H9 (cell line): Measurements from ENCODE around the gene MFGE8. TPM values are rescaled to one million over a fixed set of nuclear protein-coding genes. Genes with fewer than 3 reads are reported as not detected.

ENCODE experiments used
- DNase-seq: peaks from one replicate; pipeline ENCODE4 v3.0.0-alpha.2; 2017
- H2AFZ ChIP-seq: one replicate; pipeline ENCODE4 v1.6.1; 2013; ENCODE audit warnings: mild to moderate bottlenecking, low read length, control low read depth, moderate library complexity
- H2AK5ac ChIP-seq: 2 replicates; pipeline ENCODE4 v1.6.1; 2013; ENCODE audit warnings: low read length, control low read depth, mixed read lengths; ENCODE audit not compliant: insufficient read length
- H2BK120ac ChIP-seq: one replicate; pipeline ENCODE4 v1.6.1; 2013; ENCODE audit warnings: low read depth, mild to moderate bottlenecking, low read length, control low read depth, inconsistent platforms; ENCODE audit not compliant: poor library complexity, severe bottlenecking
- H2BK12ac ChIP-seq: 2 replicates; pipeline ENCODE4 v1.6.1; 2013; ENCODE audit warnings: low read length, control low read depth, mixed read lengths, low read depth; ENCODE audit not compliant: insufficient read length
- H2BK15ac ChIP-seq: 2 replicates; pipeline ENCODE4 v1.6.1; 2013; ENCODE audit warnings: low read depth, low read length, control low read depth
- H2BK20ac ChIP-seq: one replicate; pipeline ENCODE4 v1.6.1; 2013; ENCODE audit warnings: low read depth, mild to moderate bottlenecking, low read length, control low read depth, inconsistent platforms; ENCODE audit not compliant: poor library complexity, severe bottlenecking
- H2BK5ac ChIP-seq: 2 replicates; pipeline ENCODE4 v1.6.1; 2013; ENCODE audit warnings: low read length, control low read depth, mixed read lengths; ENCODE audit not compliant: insufficient read length
- H3K14ac ChIP-seq: 2 replicates; pipeline ENCODE4 v1.6.1; 2013; ENCODE audit warnings: low read length, control low read depth; ENCODE audit not compliant: insufficient read depth
- H3K18ac ChIP-seq: 2 replicates; pipeline ENCODE4 v1.6.1; 2013; ENCODE audit warnings: low read depth, mild to moderate bottlenecking, mixed read lengths, low read length, control low read depth; ENCODE audit not compliant: insufficient read length
- H3K23ac ChIP-seq: 2 replicates; pipeline ENCODE4 v1.6.1; 2013; ENCODE audit warnings: low read length, control low read depth, mixed read lengths, low read depth; ENCODE audit not compliant: insufficient read length
- H3K23me2 ChIP-seq: 2 replicates; pipeline ENCODE4 v1.6.1; 2013; ENCODE audit warnings: low read depth, mild to moderate bottlenecking, mixed read lengths, low read length, control low read depth; ENCODE audit not compliant: insufficient read length, poor library complexity, severe bottlenecking
- H3K27ac ChIP-seq: 2 replicates; pipeline ENCODE4 v1.5.1; 2013; ENCODE audit warnings: low read length, control low read depth, mixed read lengths, low read depth; ENCODE audit not compliant: insufficient read length
- H3K27me3 ChIP-seq: 2 replicates; pipeline ENCODE4 v1.6.1; 2013; ENCODE audit warnings: low read length, control low read depth, inconsistent platforms; ENCODE audit not compliant: insufficient read depth
- H3K4ac ChIP-seq: 2 replicates; pipeline ENCODE4 v1.6.1; 2013; ENCODE audit warnings: low read depth, mild to moderate bottlenecking, control low read depth, inconsistent platforms, low read length, moderate library complexity
- H3K4me1 ChIP-seq: 2 replicates; pipeline ENCODE4 v1.6.1; 2013; ENCODE audit warnings: low read length, control low read depth, inconsistent platforms; ENCODE audit not compliant: insufficient read depth
- H3K4me2 ChIP-seq: 2 replicates; pipeline ENCODE4 v1.6.1; 2013; ENCODE audit warnings: low read length, control low read depth, mixed read lengths; ENCODE audit not compliant: insufficient read length, insufficient read depth
- H3K56ac ChIP-seq: 2 replicates; pipeline ENCODE4 v1.6.1; 2013; ENCODE audit warnings: low read depth, mild to moderate bottlenecking, mixed read lengths, low read length, control low read depth; ENCODE audit not compliant: insufficient read length
- H3K79me1 ChIP-seq: 2 replicates; pipeline ENCODE4 v1.6.1; 2013; ENCODE audit warnings: low read depth, mild to moderate bottlenecking, moderate library complexity, low read length, control low read depth, inconsistent platforms; ENCODE audit not compliant: insufficient read depth, poor library complexity, severe bottlenecking
- H3K79me2 ChIP-seq: 2 replicates; pipeline ENCODE4 v1.6.1; 2013; ENCODE audit warnings: low read length, control low read depth, inconsistent platforms; ENCODE audit not compliant: insufficient read depth
- H3K9ac ChIP-seq: 2 replicates; pipeline ENCODE4 v1.6.1; 2013; ENCODE audit warnings: low read length, control low read depth, mixed read lengths; ENCODE audit not compliant: insufficient read length; ENCODE audit errors: extremely low read depth
- H3K9me3 ChIP-seq: one replicate; pipeline ENCODE4 v1.6.1; 2013; ENCODE audit warnings: low read depth, low read length, inconsistent platforms; ENCODE audit not compliant: control insufficient read depth
- H3T11ph ChIP-seq: one replicate; pipeline ENCODE4 v1.6.1; 2013; ENCODE audit warnings: mild to moderate bottlenecking, low read length, control low read depth, inconsistent platforms
- H4K20me1 ChIP-seq: one replicate; pipeline ENCODE4 v1.6.1; 2013; ENCODE audit not compliant: control insufficient read depth, insufficient read length, insufficient read depth
- H4K5ac ChIP-seq: 2 replicates; pipeline ENCODE4 v1.6.1; 2013; ENCODE audit warnings: low read depth, mild to moderate bottlenecking, mixed read lengths, low read length, control low read depth; ENCODE audit not compliant: insufficient read length
- H4K8ac ChIP-seq: replicated peaks from 2 replicates; pipeline ENCODE4 v1.6.1; 2013; ENCODE audit warnings: low read length, control low read depth, mixed read lengths, low read depth; ENCODE audit not compliant: insufficient read length
- H4K91ac ChIP-seq: 2 replicates; pipeline ENCODE4 v1.6.1; 2013; ENCODE audit warnings: low read depth, mild to moderate bottlenecking, moderate library complexity, mixed read lengths, low read length, control low read depth; ENCODE audit not compliant: insufficient read length
- H3K27ac Mint-ChIP-seq, 3 experiments: 2 replicates in 2 of 3; 3 replicates in 1 of 3; pipeline ENCODE4 v1.8.0; 2020 to 2021; ENCODE audit warnings: mixed read lengths in 3 of 3, mild to moderate bottlenecking in 1 of 3, moderate library complexity in 1 of 3
- H3K27me3 Mint-ChIP-seq: 2 replicates; pipeline ENCODE4 v1.8.0; 2021; ENCODE audit warnings: low read depth, mild to moderate bottlenecking, moderate library complexity, mixed read lengths
- H3K36me3 Mint-ChIP-seq, 3 experiments: 2 replicates in 2 of 3; 3 replicates in 1 of 3; pipeline ENCODE4 v1.8.0; 2020 to 2021; ENCODE audit warnings: low read depth in 3 of 3, mixed read lengths in 3 of 3; ENCODE audit not compliant: insufficient read depth in 1 of 3
- H3K4me1 Mint-ChIP-seq, 2 experiments: 2 replicates each; pipeline ENCODE4 v1.8.0; 2020; ENCODE audit warnings: mixed read lengths in 2 of 2
- H3K4me3 Mint-ChIP-seq, 2 experiments: 2 replicates in 1 of 2; 3 replicates in 1 of 2; pipeline ENCODE4 v1.8.0; 2020 to 2021; ENCODE audit warnings: mild to moderate bottlenecking in 2 of 2, mixed read lengths in 2 of 2, moderate library complexity in 1 of 2
- H3K9me3 Mint-ChIP-seq, 2 experiments: 2 replicates in 1 of 2; 3 replicates in 1 of 2; pipeline ENCODE4 v1.8.0; 2020; ENCODE audit warnings: mild to moderate bottlenecking in 2 of 2, mixed read lengths in 2 of 2, moderate library complexity in 1 of 2
- WGBS: extraction: QIAGEN DNeasy Blood & Tissue Kit; methylation state at CpG from one replicate; pipeline ENCODE4 v1.1.7; 2013; ENCODE audit warnings: missing lambda C conversion rate, low lambda C conversion rate, mixed read lengths; ENCODE audit not compliant: insufficient read length; ENCODE audit errors: extremely low coverage; 5-methylcytosine and 5-hydroxymethylcytosine counted together
- total RNA-seq: library from RNA; stranded (reverse); gene quantifications from 2 replicates; pipeline ENCODE4 v1.2.1, GENCODE V29; 2021
- TF ChIP-seq, protein P1 (sequence below): fragments of 200-600 bp; sonication (generic); conservative IDR thresholded peaks from 3 replicates; pipeline ENCODE4 v1.8.0; 2021; ENCODE audit warnings: antibody characterized with exemption, mild to moderate bottlenecking

MFGE8 gene
- total RNA-seq, 1 experiment from 2014 or later: 653 TPM

DNA sequence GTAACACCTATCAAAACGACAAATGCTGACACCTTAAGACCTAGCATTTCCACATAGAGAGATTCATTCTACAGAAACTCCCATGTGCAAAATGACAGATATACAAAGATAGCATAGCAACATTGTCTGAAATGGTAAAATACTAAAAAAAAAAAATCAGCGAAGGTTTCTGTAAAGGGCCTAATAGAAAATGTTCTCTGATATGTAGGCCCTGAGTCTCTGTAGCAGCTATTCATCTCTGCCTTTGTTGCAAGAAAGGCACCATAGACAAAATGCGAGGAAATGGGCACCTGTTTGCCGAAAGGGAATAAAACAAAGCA is 631 bp upstream of the MFGE8 start:
- no CpG with 5 or more reads among the region's 4 CpGs for WGBS

More for the DNA sequence above, 631 bp upstream of the MFGE8 start:
- Histone ChIP-seq H3K79me1 (peaks cover 23% of the 10 kb centered on the region), H3K4me1 (peaks cover 8% of the 10 kb centered on the region), H3K23ac (no peak overlapping the region), H4K5ac (no peak overlapping the region), H3K18ac (no peak overlapping the region), H3K4me2 (peak overlapping the region; percentile 100), H2AK5ac (no peak overlapping the region), H3K27me3 (no peaks in the 10 kb centered on the region), H3K23me2 (peaks cover 9% of the 10 kb centered on the region), H4K91ac (no peak overlapping the region), H4K20me1 (no peaks in the 10 kb centered on the region), H3K27ac (no peak overlapping the region), H2BK15ac (no peak overlapping the region), H3K9me3 (no peaks in the 10 kb centered on the region), H3K56ac (no peak overlapping the region), H2BK20ac (no peak overlapping the region), H3K4ac (no peak overlapping the region), H2BK120ac (no peak overlapping the region), H3T11ph (no peak overlapping the region), H4K8ac (no peak overlapping the region), H2BK12ac (no peak overlapping the region), H3K9ac (peak overlapping the region; percentile 30), H3K79me2 (peaks cover 23% of the 10 kb centered on the region; the same call in 1 of the 2 replicates), H3K14ac (no peak overlapping the region), H2BK5ac (no peak overlapping the region), H2AFZ (no peak overlapping the region)
- DNase-seq: no peak
- Mint-ChIP-seq H3K9me3 (peaks cover 0 to 2% of the 10 kb centered on the region in 2 experiments), H3K36me3 (peaks cover 28 to 37% (median 34%) of the 10 kb centered on the region in 3 experiments), H3K4me3 (peak overlapping the region; percentile 82 to 98), H3K4me1 (peaks cover 35 to 42% of the 10 kb centered on the region in 2 experiments), H3K27me3 (no peaks in the 10 kb centered on the region; the same call in none of the 2 replicates), H3K27ac (peak overlapping the region; percentile 90 to 97 (median 96); a peak in 4 of 7 replicates)
- TF ChIP-seq, protein P1, sequence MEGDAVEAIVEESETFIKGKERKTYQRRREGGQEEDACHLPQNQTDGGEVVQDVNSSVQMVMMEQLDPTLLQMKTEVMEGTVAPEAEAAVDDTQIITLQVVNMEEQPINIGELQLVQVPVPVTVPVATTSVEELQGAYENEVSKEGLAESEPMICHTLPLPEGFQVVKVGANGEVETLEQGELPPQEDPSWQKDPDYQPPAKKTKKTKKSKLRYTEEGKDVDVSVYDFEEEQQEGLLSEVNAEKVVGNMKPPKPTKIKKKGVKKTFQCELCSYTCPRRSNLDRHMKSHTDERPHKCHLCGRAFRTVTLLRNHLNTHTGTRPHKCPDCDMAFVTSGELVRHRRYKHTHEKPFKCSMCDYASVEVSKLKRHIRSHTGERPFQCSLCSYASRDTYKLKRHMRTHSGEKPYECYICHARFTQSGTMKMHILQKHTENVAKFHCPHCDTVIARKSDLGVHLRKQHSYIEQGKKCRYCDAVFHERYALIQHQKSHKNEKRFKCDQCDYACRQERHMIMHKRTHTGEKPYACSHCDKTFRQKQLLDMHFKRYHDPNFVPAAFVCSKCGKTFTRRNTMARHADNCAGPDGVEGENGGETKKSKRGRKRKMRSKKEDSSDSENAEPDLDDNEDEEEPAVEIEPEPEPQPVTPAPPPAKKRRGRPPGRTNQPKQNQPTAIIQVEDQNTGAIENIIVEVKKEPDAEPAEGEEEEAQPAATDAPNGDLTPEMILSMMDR: no peak
